Measurements from ENCODE around the gene RAD18. TPM values are rescaled to one million over a fixed set of nuclear protein-coding genes. Genes with fewer than 3 reads are reported as not detected.

RAD18 gene
- total and polyA plus RNA-seq, 2 experiments from 2014 or later: 14.3 to 17.5 TPM

GRCh38 chr3:9007928-9008327 lies 44.7 kb upstream of the RAD18 start:
- Histone ChIP-seq H3K36me3 (ENCODE audit: low read depth) (no peaks in the 10 kb centered on the region), H3K4me2 (ENCODE audit: unreplicated experiment) (no peak overlapping the region), H3K4me3 (no peak overlapping the region), H3K4me1 (ENCODE audit: insufficient read depth) (no peaks in the 10 kb centered on the region), H3K9ac (no peak overlapping the region), H3K9me3 (ENCODE audit: low read depth) (no peaks in the 10 kb centered on the region), H4K20me1 (ENCODE audit: insufficient read depth) (no peaks in the 10 kb centered on the region), H3K9me2 (ENCODE audit: insufficient read depth) (no peaks in the 10 kb centered on the region), H3K79me2 (ENCODE audit: insufficient read depth) (no peaks in the 10 kb centered on the region), H3K27me3 (replicated peaks; ENCODE audit: insufficient read depth) (no peaks in the 10 kb centered on the region), H3F3A (ENCODE audit: insufficient read depth) (no peaks in the 10 kb centered on the region), H2AFZ (no peak overlapping the region), H3K27ac (no peak overlapping the region)
- TF ChIP-seq EZH2phosphoT487 (IDR thresholded peaks at IDR 0.05; ENCODE audit: insufficient read depth, low read depth) (no peak), EZH2 (IDR thresholded peaks at IDR 0.05; ENCODE audit: insufficient read depth, poor library complexity, severe bottlenecking) (no peak)
- in situ Hi-C loops (cut with MboI): no loop called here
- no peak for DNase-seq
- WGBS, 2 experiments (ENCODE audit: low coverage in 1 of 2, low lambda C conversion rate in 2 of 2, missing lambda C conversion rate in 2 of 2): 79 to 80% methylated on average over 2 of the region's 2 CpGs

GRCh38 chr3:9007213-9007612 lies 43.9 kb upstream of the RAD18 start:
- no peak overlapping the region for H3K27ac ChIP-seq
- 56 to 82% methylated on average over 2 of the region's 2 CpGs for WGBS, 2 experiments (ENCODE audit: low coverage in 1 of 2, low lambda C conversion rate in 2 of 2, missing lambda C conversion rate in 2 of 2)
- no peak overlapping the region for H2AFZ ChIP-seq
- in situ Hi-C loops (cut with MboI): no loop called here
- no peaks in the 10 kb centered on the region for H3K27me3 ChIP-seq (replicated peaks; ENCODE audit: insufficient read depth)
- no peaks in the 10 kb centered on the region for H3K9me3 ChIP-seq (ENCODE audit: low read depth)
- no peak overlapping the region for H3K9ac ChIP-seq
- TF ChIP-seq EZH2 (IDR thresholded peaks at IDR 0.05; ENCODE audit: insufficient read depth, poor library complexity, severe bottlenecking) (no peak), EZH2phosphoT487 (IDR thresholded peaks at IDR 0.05; ENCODE audit: insufficient read depth, low read depth) (no peak)
- H3K4me1 ChIP-seq (ENCODE audit: insufficient read depth): no peaks in the 10 kb centered on the region
- no peak overlapping the region for H3K4me2 ChIP-seq (ENCODE audit: unreplicated experiment)
- DNase-seq: no peak
- H3F3A ChIP-seq (ENCODE audit: insufficient read depth): no peaks in the 10 kb centered on the region
- H3K79me2 ChIP-seq (ENCODE audit: insufficient read depth): no peaks in the 10 kb centered on the region
- no peak overlapping the region for H3K4me3 ChIP-seq
- no peaks in the 10 kb centered on the region for H3K36me3 ChIP-seq (ENCODE audit: low read depth)
- no peaks in the 10 kb centered on the region for H4K20me1 ChIP-seq (ENCODE audit: insufficient read depth)
- H3K9me2 ChIP-seq (ENCODE audit: insufficient read depth): no peaks in the 10 kb centered on the region

DNA sequence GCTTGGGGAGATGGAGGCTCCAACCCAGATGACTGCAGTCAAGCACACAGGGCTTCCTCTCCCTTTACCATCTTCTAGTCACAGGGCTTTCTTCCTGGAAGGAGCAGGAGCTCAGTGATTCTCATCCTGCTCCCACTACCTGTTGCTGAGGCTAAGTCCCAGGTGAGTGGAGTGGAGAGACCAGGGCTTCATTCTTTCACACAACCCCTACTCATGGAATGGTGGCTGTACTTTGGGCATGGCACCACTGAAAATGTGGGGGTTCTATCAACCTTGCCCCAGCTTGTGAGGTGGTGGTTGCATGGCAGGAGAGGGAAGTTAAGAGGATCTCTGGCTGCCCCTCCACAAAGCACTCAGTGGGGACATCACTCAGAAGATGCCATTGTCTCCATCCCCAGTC lies 36.8 kb upstream of the RAD18 start:
- no peaks in the 10 kb centered on the region for H3K27me3 ChIP-seq (replicated peaks; ENCODE audit: insufficient read depth)
- H3K4me1 ChIP-seq (ENCODE audit: insufficient read depth): no peaks in the 10 kb centered on the region
- in situ Hi-C loops (cut with MboI): no loop called here
- H3K27ac ChIP-seq: no peak overlapping the region
- H2AFZ ChIP-seq: no peak overlapping the region
- no peak for DNase-seq
- no peaks in the 10 kb centered on the region for H3K79me2 ChIP-seq (ENCODE audit: insufficient read depth)
- no peak for TF ChIP-seq EZH2phosphoT487 (IDR thresholded peaks at IDR 0.05; ENCODE audit: insufficient read depth, low read depth)
- no peak for TF ChIP-seq EZH2 (IDR thresholded peaks at IDR 0.05; ENCODE audit: insufficient read depth, poor library complexity, severe bottlenecking)
- no peaks in the 10 kb centered on the region for H3K9me3 ChIP-seq (ENCODE audit: low read depth)
- H3F3A ChIP-seq (ENCODE audit: insufficient read depth): no peaks in the 10 kb centered on the region
- H3K36me3 ChIP-seq (ENCODE audit: low read depth): no peaks in the 10 kb centered on the region
- no peaks in the 10 kb centered on the region for H3K9me2 ChIP-seq (ENCODE audit: insufficient read depth)
- H4K20me1 ChIP-seq (ENCODE audit: insufficient read depth): no peaks in the 10 kb centered on the region
- no peak overlapping the region for H3K4me3 ChIP-seq
- H3K9ac ChIP-seq: no peak overlapping the region
- no peak overlapping the region for H3K4me2 ChIP-seq (ENCODE audit: unreplicated experiment)

DNA sequence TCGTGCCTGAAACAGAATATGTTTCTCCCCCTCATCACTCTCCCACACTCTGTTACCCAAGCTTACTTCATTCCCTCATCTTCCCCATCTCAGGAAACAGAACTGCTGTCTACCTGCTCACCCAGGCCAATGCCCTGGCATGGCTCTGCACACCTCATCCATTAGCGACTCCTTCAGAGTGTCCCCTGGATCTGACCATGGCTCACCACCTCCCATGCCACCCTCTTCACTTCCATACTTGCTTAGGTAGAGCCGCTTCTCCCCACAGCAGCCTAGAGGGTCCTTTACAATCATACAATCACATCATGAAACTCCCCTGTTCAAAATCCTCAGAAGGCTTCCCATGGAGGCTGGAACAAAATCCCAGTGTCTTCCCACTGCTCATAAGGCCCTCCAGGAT lies 33.9 kb upstream of the RAD18 start:
- Histone ChIP-seq H3K27me3 (replicated peaks; ENCODE audit: insufficient read depth) (no peaks in the 10 kb centered on the region), H3K9me3 (ENCODE audit: low read depth) (no peaks in the 10 kb centered on the region), H3F3A (ENCODE audit: insufficient read depth) (no peaks in the 10 kb centered on the region), H3K9me2 (ENCODE audit: insufficient read depth) (no peaks in the 10 kb centered on the region), H3K27ac (no peak overlapping the region), H3K4me3 (no peak overlapping the region), H3K4me2 (ENCODE audit: unreplicated experiment) (no peak overlapping the region), H3K9ac (no peak overlapping the region), H3K4me1 (ENCODE audit: insufficient read depth) (no peaks in the 10 kb centered on the region), H2AFZ (no peak overlapping the region), H4K20me1 (ENCODE audit: insufficient read depth) (no peaks in the 10 kb centered on the region), H3K79me2 (ENCODE audit: insufficient read depth) (no peaks in the 10 kb centered on the region), H3K36me3 (ENCODE audit: low read depth) (no peaks in the 10 kb centered on the region)
- no peak for DNase-seq
- TF ChIP-seq EZH2phosphoT487 (IDR thresholded peaks at IDR 0.05; ENCODE audit: insufficient read depth, low read depth) (no peak), EZH2 (IDR thresholded peaks at IDR 0.05; ENCODE audit: insufficient read depth, poor library complexity, severe bottlenecking) (no peak)
- in situ Hi-C loops (cut with MboI): no loop called here
- WGBS, 2 experiments (ENCODE audit: low coverage in 1 of 2, low lambda C conversion rate in 2 of 2, missing lambda C conversion rate in 2 of 2): 65 to 67% methylated on average over 3 of the region's 3 CpGs

GRCh38 chr3:8996681-8997121 lies 33.4 kb upstream of the RAD18 start:
- Histone ChIP-seq H3K79me2 (ENCODE audit: insufficient read depth) (no peaks in the 10 kb centered on the region), H3K4me2 (ENCODE audit: unreplicated experiment) (no peak overlapping the region), H3K9me3 (ENCODE audit: low read depth) (no peaks in the 10 kb centered on the region), H3K27ac (no peak overlapping the region), H3K36me3 (ENCODE audit: low read depth) (no peaks in the 10 kb centered on the region), H3K4me1 (ENCODE audit: insufficient read depth) (no peaks in the 10 kb centered on the region), H3F3A (ENCODE audit: insufficient read depth) (no peaks in the 10 kb centered on the region), H3K27me3 (replicated peaks; ENCODE audit: insufficient read depth) (no peaks in the 10 kb centered on the region), H4K20me1 (ENCODE audit: insufficient read depth) (no peaks in the 10 kb centered on the region), H3K9me2 (ENCODE audit: insufficient read depth) (no peaks in the 10 kb centered on the region), H2AFZ (no peak overlapping the region), H3K4me3 (no peak overlapping the region), H3K9ac (no peak overlapping the region)
- in situ Hi-C loops (cut with MboI): no loop called here
- no peak for TF ChIP-seq EZH2phosphoT487 (IDR thresholded peaks at IDR 0.05; ENCODE audit: insufficient read depth, low read depth)
- no peak for TF ChIP-seq EZH2 (IDR thresholded peaks at IDR 0.05; ENCODE audit: insufficient read depth, poor library complexity, severe bottlenecking)
- WGBS, 2 experiments (ENCODE audit: low coverage in 1 of 2, low lambda C conversion rate in 2 of 2, missing lambda C conversion rate in 2 of 2): 22 to 24% methylated on average over 11 to 12 of the region's 12 CpGs
- peak; percentile 68 for DNase-seq
